Stimulated activated CD4-positive, alpha-beta T cell treated with anti-CD3 and anti-CD28 coated beads, TNF-alpha, amount 100 ng/mL, for 48 hours (primary cell): ENCODE measurements around the gene RFC5.
"Not testable (repeated sequence)": the region's sequence is repeated elsewhere in the genome, so short reads cannot be mapped to it uniquely, and the experiment has no call there.

Source experiments
- DNase-seq, 3 donors: peaks; one replicate each; pipeline ENCODE4 v3.0.0-alpha.2; 2020; ENCODE audit warnings: low read depth in 3 of 3

The RFC5 gene

DNA sequence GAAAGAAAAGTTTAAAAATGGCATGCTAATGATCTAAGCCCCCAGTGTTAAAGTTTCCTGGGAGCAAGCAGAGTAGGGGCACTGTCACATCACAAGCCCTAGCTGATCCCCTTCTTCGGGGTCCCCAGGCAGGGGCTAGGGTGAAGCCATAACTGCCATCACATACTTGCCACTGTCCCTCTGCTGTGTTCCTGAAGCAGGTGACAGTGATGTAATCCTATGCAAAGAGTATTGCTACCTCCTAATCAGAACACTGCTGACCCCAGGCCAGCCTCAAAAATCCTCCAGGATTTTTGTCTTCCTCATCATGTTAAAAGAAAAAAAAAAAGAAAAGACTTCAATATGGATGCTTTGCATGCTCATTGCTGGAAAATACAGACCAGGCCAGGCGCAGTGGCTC lies 1.2 kb upstream of the RFC5 start:
- DNase-seq: no peak

DNA sequence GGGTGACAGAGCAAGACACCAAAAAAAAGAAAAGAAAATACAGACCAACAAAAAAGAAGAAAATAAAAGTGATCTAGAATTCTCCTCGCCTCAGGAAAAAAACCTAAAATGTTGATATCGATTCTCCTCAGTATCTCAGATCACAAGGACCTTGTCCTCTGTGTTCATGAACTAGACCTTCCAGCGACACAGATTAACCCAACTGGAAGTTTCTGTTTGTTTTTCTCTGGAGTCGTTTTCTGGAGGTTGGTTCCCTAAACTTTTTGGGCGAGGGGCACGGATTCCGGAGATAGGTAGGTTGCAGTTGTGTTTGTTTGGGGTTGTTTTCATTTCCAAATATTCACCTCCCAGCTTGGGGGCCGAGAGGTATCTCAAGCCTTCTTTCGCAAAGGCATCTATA lies 559 bp upstream of the RFC5 start:
- no peak for DNase-seq

DNA sequence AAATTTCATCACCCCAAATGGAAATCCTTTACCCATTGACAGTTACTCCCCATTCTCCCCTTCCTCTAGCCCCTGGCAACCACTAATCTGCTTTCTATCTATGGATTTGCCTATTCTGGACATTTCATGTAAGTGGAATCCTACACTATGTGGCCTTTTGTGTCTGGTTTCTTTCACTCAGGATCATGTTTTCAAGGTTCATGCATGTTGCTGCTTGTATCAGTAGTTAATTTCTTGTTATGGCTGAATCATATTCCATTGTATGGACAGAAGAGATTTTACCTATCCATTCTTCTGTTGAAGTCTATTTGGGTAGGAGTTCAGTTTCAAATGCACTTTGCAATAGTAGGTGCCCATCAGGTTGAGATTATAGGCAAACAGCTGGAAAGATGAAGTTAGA lies 1.4 kb downstream of the RFC5 start:
- no peak for DNase-seq

DNA sequence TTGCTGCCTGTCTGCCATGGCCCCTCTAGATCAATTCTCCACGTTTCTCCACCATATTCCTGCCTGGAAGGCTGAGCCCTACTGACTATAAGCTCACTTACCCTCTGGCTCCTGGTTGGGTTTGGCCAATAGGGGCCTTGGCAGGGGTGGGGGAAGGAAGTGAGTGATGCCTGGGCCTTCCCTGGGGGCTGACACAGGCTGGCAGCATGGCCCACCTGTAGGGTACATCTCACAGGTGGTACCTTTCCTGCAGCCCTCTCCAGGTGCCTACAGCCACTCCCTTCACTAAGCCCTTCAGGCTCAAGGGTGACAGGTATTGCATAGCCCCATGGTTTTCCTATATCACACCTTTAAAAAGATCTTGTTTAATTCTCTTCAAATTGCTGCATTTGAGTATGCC lies 3.5 kb downstream of the RFC5 start:
- DNase-seq: no peak

DNA sequence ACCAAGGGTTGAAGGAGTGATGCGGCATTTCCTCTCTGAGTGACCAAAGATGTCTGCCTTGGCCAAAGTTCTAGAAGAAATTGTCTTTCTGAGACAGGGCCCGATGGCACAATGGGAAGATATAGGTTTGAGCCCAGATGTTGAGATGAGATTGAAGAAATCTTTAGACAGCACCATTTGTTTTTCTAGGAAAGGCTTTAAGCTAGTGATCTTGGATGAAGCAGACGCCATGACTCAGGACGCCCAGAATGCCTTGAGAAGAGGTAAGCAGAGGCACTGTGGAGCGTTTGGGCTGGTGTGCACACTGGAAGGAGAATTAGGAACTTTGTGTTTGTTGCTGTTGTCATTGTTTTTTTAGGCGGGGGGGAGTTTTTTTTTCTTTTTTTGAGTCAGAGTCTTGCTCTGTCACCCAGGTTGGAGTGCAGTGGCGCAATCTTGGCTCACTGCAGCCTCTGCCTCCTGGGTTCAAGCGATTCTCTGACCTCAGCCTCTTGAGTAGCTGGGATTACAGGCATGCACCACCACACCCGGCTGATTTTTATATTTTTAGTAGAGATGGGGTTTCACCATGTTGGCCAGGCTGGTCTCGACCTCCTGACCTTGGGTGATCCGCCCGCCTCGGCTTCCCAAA lies 5.7 kb downstream of the RFC5 start:
- DNase-seq: not testable (repeated sequence)

DNA sequence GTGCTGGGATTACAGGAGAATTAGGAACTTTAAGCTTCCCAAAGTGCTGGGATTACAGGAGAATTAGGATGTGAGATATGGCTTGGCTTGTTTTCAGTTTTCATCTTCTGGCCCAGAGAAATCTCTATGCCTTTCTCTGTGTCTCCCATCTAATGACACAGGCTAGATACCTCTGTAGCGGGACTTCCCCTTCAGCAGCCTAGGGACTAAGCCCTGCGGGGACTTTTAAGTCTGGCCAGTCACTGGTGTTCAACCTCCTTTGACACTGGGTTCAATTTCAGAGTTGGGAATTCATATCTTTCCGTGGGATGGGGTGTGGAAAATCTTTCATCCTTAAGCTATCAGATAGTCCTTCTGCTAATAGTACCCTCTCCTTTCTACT lies 6.2 kb downstream of the RFC5 start:
- no peak for DNase-seq

DNA sequence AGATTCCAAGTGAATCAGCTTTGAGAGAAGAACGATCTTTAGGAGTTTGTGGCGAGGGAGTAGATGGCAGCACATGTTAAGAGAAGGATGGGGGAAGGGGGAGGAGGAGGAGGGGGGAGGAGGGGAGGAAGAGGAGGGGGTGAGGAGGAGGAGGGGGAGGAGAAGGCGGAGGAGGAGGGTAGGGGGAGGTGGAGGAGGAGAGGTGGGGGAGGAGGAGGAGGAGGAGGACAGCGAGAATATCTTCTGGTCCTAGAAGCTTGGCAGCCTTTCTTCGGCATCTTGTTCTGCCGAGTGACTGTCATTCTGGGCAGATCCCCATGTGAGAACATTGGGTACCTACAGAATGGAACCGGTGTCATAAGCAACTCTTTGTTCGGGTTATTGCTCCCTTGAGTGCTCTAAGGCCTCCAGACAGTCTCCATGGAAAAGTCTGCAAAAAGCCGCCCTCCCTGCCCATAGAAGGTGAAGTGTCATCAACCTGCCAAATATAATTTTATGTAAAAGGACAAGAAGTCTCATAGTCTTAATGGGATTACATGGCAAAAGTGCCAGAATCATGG lies 6.9 kb downstream of the RFC5 start:
- no peak for DNase-seq

DNA sequence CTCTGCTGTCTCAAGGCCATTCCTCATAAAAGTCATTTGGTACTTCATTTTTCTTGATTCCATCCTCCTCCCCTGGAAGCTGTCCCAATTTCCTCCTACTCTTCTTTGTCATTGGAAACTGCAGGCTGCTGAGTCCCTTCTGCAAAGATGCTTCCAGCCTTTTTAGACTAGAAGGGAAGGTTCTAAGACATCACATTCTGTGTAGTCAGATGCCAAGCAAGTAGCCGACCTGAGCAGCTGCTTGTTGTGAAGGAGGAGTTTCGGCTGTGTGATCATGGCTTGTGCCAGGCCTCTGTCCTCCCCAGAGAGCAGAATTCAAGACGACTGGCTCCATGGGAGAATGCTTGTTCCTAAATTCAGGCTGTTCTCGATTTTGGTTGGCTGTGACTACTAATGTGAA lies 8.7 kb downstream of the RFC5 start:
- no peak for DNase-seq

DNA sequence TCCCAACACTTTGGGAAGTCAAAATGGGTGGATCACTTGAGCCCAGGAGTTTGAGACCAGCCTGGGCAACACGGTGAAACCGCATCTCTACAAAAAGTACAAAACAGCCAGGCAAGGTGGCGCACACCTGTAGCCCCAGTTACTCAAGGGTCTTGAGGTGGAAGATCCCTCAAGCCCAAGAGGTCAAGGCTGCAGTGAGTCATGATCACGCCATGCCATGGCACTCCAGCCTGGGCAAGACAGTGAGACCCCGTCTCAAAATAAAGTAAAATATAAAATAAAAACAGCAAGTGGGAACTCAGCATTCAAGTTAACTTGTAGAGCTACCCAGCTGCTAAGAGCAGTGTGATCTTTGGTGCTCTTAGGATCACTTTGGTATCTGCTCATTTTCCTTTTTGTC lies 12.7 kb downstream of the RFC5 start:
- DNase-seq: no peak

DNA sequence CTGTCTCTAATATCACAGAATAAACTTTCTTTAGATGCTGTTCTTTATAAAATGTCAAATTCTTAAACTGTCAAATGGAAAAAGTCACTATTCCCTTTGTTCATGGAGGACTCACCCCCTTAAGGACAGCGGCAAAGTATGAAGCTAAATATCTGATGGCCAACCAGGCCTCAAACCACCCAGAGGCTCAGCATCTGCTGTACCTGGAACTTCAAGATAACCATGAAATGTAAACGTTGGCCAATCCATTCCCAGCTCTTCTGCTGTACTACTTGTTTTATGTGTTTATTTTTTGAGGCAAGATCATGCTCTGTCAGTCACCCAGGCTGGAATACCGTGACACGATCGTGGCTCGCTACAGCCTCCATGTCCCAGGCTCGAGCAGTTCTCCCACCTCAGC lies 15.7 kb downstream of the RFC5 start:
- no peak for DNase-seq

DNA sequence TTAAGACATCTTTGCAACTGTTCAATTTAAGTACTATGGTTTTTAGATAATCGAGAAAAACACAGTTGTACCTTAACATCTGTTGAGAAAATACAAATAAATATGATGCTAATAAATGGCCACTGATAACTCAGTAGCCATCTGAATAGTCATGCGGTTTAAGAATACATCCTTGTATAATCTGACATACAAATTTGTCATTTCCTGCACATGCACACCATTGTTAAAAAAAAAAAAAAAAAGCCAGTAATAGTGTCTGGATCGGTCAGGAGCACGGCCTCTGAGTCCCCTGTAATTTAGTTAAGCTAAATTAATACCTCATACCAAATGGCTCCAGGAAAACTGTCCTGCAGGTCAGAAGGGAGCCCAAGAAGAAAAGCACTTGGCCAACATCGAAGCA lies 16.8 kb downstream of the RFC5 start:
- no peak for DNase-seq

DNA sequence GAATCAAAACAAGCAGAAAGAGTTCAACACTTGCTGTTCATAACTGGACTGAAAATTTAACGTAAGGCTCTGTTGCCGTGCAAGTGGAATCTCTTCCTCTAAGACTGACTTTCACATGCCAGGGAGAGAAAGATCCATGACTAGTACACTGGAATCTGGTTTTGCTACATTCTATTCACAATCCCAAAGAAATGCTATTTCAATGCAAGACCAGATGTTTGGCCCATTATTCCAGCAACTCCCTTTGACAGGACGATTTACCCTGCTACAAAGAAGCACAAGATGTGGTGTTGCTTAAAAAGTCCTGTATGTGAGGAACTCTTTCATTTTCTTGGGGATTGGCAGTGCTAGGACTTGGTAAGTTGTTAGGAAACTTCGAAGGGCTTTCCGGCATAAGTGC lies 17.4 kb downstream of the RFC5 start:
- DNase-seq: no peak

DNA sequence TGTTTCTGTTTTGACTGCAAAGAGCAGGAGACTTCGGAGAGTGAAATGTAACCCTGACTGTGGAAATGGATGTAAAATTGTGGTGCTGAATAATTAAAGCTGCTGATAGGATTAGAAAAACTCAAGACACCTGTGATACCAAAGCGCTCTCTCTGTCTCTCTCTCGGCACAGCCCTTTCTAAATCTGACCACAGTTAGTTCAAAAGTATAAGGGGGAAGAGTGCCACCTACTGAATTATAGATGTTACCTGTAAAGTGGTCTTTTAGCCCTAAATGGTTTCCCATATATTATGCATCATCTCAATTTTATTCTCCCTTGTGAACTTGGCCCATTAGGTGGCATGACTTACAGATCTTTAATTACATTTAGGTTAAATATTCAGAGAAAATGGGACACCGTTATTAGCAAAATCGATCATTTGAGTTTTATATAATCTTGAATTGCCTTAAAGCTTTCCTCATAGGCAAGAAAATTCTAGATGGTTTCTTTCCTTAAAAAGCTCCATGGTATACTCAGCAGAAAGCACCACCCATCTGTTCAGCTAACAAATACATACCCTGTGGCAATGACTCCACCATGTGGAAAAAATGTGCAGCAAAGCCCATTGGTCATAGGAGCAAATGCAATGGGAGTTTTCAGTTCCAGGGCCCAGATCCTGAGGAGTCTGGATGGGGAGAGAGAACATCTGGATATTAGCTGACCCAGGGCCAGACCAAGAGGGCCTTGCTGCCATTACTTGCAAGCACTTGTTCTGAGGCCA lies 18.1 kb downstream of the RFC5 start:
- DNase-seq: no peak

DNA sequence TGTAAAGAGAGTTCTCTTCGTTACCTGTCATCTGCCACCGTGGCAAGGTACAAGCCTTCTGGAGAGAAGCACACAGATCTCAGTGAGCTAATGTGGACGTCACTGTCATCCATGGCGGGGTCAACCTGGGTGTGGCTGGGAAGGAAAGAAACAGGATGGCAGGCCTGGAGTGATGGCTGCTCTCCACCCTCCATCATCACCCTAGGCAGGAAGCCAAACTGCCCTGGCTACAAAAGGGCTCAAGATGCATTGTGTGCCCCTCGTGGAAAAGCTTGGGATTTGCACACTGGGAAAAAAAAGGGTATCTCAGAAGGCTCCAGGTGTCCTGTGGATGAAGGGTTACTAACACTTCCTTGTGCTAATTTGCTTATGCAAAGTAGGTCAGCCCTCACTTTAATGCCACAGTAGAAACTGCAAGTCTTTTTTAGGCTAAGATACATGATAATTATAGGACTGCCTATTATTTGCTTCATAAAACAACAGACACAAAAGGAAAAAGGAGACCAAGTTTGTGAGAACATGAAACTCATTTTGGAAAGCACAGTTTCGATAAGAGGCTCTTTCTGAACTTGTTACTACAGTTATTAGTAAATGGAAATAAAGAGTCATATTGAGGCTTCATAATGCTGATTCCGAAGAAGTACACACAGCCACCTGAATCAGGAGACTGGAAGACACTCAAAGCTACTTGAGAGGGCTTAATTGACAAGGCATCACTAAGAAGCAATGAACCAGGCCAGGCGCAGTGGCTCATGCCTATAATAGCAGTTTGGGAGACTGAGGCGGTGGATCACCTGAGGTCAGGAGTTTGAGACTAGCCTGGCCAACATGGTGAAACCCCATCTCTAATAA lies 18.9 kb downstream of the RFC5 start:
- no peak for DNase-seq

DNA sequence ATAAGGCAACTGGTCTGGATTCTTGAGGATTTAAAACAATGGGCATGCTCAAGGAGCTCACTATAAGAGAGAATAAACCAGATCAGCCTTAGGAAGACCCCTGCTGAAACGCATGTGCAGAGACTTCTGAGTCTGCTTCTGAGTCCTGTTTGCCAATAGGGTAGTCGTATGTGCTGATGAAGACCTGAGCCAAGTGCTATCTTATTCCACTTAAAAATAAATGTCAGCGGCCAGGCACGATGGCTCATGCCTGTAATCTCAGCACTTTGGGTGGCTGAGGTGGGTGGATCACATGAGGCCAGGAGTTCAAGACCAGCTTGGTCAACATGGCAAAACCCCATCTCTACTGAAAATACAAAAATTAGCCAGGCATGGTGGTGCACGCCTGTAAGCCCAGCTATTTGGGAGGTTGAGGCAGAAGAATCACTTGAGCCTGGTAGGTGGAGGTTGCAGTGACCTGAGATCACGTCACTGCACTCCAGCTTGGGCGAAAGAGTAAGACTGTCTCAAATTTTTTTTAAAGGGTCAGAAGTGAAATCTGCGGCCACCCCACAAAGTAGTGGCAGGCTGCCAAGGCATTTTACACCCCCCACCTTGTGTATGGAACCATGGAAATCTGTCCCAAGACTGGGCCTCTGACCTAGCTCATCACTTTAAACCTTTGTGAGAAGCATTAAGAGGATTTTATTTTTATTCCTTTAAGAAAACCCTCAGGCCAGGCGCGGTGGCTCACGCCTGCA lies 20.3 kb downstream of the RFC5 start:
- no peak for DNase-seq

DNA sequence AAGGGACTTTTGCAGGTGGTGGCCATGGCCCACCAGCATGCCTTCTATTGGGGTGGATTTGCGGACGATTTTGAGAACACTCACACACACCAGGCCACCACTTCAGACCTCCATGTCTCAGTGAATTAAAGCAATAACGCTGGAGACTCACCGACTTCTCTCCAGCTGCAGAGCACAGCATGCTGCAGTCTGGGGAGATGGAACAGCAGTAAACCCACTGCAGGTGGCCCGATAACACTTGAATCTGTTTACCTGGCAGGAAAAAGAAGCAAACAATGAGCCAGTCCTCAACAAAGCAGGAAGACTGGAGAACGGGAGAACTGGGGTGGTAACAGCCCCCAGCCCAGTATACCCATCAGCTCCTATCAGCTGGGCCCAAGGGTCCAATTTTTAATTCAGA lies 21.6 kb downstream of the RFC5 start:
- DNase-seq: no peak

DNA sequence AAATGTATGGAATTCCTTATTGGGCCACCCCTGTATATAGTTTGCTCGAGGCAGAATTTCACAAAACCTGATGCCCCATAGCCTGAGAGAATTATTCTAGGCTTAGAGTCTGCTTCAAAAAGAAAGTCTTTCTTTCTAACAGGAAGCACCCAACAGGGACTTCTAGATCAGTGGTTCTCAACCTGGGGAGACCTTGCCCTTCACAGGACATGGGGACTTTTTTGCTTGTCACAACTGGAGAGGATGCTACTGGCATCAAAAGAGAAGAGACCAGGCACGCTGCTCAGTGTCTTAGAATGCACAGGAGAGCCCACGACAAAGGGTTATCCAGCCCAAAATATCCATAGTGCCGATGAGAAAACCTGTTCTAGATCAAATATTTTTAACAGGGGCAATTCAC lies 25.6 kb downstream of the RFC5 start:
- DNase-seq: no peak

DNA sequence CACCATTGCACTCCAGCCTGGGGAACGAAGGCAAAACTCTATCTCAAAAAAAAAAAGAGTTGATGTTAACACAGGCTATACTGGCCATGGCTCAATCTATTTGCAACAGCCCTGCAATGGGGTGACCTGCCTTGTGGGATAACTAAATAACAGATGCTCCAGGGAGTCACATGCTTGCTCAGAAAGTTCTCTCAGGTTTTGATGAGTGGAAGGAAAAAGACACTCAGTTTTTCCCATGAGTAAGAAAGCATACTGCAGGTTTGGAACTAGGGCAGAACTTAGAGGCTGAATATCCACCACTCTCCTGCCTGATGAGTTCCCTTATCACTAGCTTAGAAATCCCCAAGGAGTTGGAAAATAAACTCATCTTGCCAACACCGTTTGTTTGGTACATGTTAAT lies 27.6 kb downstream of the RFC5 start:
- DNase-seq: no peak

DNA sequence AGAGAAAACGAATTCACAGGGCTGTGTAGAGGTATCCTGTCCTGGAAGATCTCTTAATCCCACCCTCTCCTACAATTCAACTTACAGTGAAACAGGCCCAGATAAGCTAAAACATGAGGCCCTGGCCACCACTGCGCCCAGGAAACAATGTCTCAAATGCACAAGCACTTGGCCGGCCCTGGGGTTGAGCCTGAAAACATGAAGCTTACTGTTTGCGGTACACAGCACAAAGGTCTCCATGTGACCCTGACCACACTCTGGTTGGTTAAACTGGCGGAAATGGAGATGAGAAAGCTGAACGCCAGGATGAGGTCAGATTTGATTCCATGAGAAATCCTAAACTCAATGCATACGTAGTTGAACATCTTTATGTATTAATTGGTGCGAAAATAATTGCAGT lies 28.1 kb downstream of the RFC5 start:
- DNase-seq: no peak

DNA sequence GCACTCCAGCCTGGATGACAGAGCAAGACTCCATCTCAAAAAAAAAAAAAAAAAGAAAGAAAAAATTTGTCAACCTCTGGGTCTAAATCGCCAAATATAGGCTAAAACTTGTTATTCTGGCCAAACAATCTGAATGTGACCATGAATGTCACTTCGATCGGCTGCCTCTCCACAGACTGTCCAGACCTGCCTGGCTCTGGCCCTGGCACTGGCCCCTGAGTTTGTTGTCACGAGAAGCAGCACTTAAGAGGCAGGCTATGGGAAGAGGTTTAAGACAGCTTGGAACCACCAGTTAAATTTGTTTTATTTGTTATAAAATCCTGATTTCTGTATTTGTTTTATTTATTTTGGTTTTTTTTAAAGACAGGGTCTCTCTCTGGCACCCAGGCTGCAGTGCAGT lies 29.9 kb downstream of the RFC5 start:
- no peak for DNase-seq

DNA sequence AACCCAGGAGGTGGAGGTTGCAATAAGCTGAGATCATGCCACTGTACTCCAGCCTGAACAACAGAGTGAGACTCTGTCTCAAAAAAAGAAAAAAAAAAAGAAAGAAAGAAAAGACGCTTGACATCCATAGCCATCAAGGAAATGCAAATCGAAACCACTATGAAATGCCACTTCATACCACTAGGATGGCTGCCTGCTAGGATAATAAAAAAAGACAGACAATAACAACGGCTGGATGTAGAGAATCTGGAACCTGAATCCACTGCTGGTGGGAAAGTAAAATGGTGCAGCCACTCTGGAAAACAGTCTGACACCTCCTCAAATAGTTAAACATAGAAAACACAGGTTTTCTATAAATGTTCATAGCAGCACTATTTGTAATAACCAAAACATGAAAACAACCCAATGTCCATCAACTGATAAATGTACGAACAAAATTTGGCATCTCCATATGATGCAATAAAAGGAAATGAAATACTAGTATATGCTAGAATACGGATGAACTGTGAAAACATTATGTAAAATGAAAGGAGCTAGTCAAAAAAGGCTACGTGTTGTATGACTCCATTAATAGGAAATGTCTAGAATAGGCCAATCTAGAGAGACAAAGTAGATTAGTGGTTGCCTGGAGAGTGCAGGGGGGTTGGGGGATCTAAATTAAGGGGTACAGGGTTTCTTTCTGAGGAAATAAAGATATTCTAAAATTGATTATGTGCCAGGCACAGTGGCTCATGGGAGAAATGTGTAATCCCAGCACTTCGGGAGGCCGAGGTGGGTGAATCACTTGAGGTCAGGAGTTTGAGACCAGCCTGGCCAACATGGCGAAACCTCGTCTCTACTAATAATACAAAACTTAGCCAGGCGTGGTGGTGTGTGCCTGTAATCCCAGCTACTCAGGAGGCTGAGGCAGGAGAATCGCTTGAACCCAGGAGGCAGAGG lies 34.7 kb downstream of the RFC5 start:
- no peak for DNase-seq
